NCI-H2107 treated with DMSO at 0.1 percent for 48 hours (cell line): ENCODE results near the gene DXO.
A peak's percentile ranks its signal among the peaks of the same experiment; 100 is the strongest.
"Not testable (repeated sequence)": the region's sequence is repeated elsewhere in the genome, so short reads cannot be mapped to it uniquely, and the experiment has no call there.

Source experiments
- DNase-seq: peaks from one replicate; lab custom pipeline; 2025; ENCODE audit not compliant: unreplicated experiment; lab: John Stamatoyannopoulos, UW

The DXO gene

DNA sequence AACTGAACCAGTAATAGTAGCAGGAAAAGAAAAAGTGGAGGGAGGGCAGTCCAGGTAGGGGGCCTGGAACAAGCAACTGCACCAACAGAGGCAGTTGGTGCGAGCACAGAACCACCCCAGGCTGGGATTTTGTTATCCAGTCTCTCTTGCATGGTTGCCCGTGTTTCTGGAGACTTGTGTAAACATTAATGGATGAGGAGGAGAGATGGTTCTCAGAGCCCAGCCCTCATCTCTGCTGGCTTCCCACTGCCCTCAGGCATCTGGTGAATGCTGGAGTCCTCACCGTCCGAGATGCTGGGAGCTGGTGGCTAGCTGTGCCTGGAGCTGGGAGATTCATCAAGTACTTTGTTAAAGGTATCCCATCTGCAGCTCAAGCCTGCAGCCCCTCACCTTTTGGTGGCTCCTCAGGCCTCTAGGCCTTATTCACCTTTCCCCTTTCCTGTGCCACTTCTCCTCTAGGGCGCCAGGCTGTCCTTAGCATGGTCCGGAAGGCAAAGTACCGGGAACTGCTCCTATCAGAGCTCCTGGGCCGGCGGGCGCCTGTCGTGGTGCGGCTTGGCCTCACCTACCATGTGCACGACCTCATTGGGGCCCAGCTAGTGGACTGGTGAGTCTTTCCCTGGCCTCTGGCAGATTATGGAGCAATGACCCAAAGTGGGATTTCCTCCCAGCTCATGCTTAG lies 8.4 kb upstream of the DXO start:
- DNase-seq, result not testable (repeated sequence)

- no peak for DNase-seq
Measured at GRCh38 chr6:31979238-31979898, 7.4 kb upstream of the DXO start.

GRCh38 chr6:31978831-31979230 lies 6.9 kb upstream of the DXO start:
- DNase-seq, result no peak

DNA sequence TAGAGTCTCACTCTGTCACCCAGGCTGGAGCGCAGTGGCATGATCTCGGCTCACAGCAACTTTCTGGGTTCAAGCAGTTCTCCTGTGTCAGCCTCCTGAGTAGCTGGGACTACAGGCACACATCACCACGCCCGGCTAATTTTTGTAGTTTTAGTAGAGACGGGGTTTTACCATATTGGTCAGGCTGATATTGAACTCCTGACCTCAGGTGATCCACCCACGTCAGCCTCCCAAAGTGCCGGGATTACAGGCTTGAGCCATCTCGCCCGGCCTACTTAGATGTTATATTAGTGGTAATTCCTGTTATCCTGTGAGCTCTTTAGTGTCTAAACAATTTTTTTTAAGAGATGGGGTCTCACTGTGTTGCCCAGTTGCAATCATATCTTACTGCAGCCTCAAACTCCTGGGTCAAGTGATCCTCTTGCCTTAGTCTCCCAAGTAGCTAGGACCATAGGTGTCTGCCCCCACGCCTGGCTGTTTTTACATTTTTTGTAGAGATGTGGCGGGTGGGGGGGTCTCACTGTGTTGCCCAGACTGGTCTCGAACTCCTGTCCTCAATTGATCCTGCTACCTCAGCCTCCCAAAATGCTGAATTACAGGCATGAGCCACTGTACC lies 6.0 kb upstream of the DXO start:
- DNase-seq, result no peak

DNA sequence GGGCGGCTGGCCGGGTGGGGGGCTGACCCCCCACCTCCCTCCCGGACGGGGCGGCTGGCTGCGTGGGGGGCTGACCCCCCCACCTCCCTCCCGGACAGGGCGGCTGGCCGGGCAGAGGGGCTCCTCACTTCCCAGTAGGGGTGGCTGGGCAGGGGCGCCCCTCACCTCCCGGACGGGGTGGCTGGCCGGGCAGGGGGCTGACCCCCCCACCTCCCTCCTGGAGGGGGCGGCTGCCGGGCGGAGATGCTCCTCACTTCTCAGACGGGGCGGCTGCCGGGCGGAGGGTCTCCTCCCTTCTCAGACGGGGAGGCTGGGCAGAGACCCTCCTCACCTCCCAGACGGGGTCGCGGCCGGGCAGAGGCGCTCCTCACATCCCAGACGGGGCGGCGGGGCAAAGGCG lies 4.1 kb upstream of the DXO start:
- DNase-seq, result not testable (repeated sequence)

- no peak for DNase-seq
Measured at GRCh38 chr6:31972709-31973350, 892 bp upstream of the DXO start.

GRCh38 chr6:31971279-31971992 lies 502 bp downstream of the DXO start:
- no peak for DNase-seq

DNA sequence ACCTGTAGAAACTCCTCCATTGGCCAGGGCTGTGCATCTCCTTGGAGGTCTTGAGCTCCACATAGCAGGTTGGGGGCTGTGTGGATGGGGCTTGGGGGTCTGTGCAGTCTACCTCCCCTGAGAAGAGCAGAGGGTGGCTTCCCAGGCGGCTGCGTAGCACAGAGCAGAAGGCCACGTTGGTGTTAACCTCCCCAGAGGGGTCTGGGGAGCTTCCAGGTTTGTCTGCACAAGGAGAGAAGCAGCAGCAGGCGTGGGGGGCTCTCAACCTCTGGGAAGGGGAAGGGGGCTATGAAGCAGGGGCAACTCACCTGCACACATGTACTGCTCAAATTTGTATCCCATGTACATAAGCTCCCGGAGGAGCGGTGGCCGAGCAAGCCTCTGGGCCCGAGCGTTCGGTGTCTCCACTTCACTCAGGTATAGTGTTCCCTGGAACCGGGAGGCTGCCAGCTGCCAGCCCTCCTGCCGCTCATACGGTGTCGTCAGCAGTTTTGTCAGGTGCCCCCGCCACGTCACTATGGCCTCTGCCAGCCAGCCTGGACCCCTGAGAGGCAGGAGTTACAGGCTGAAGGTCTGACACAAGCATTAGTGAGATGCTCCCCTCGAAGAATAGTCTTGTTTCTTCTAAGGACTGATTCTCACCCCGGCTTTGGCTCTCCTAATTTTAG lies 1.2 kb downstream of the DXO start:
- peak; percentile 20 for DNase-seq

GRCh38 chr6:31969712-31970603 lies 2.0 kb downstream of the DXO start:
- no peak for DNase-seq

- no peak for DNase-seq
Measured at GRCh38 chr6:31968791-31969711, 2.9 kb downstream of the DXO start.

DNA sequence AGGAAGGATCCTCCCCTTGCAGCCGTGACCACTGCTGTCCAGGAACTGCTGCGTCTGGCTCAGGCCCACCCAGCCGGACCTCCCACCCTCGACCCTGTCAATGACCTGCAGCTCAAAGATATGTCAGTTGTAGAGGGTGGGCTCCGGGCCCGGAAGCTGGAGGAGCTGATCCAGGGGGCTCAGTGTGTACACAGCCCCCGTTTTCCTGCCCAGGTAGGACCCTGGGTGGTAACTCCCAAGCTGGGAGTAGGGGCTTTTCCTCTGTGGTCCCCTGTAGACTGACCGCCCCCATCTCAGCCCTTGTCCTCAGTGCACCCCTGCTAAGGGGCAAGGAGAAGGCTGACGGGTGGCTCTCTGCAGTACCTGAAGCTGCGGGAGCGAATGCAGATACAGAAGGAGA lies 3.6 kb downstream of the DXO start:
- no peak for DNase-seq

DNA sequence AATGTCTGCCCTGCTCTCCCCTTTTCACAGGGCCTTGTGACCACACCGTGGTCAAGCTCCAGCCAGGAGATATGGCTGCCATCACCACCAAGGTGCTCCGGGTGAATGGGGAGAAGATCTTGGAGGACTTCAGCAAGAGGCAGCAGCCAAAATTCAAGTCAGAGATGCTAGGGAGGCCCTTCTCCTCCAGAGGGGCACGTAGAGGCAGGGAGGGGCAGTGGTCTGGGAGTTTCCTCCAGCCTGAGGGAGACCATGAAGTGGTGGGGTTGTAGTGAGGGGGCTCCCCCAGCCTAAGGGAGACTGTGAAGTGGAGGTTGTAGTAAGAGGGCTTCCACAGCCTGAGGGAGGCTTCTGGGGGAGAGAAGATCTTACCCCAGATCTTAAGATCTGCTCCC lies 4.0 kb downstream of the DXO start:
- DNase-seq, result no peak

- DNase-seq, result no peak
Measured at GRCh38 chr6:31966997-31967925, 4.7 kb downstream of the DXO start.

DNA sequence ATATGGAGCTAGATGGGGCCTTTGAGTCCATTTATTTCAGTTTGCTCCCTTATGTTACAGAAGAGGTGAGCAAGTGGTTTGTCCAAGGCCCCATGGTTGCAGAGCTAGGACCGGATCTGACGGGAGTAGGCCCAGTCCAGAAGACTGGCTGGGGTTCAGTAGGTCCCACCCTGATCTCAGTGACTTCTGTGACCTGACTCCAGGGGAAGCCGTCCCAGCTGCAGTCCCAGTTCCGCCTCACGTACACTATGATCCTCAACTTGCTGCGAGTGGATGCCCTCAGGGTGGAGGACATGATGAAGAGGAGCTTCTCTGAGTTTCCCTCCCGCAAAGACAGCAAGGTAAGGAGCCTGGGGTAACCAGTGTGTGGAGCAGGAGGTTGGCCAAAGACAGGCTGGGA lies 5.4 kb downstream of the DXO start:
- DNase-seq, result no peak

DNA sequence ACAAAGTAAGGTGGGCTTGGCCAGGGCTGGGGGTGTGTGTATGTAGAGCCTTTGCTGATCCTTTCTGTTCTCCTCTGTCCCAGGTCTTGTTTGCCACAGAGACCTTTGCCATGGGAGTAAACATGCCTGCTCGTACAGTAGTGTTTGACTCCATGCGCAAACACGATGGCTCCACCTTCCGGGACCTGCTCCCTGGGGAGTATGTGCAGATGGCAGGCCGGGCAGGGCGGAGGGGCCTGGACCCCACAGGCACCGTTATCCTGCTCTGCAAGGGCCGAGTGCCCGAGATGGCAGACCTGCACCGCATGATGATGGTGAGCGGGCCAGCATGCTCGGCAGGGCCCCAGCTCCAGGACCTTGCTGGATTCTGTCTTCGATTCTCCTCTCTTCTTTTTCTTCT lies 6.2 kb downstream of the DXO start:
- DNase-seq, result no peak

GRCh38 chr6:31963921-31964320 lies 8.0 kb downstream of the DXO start:
- no peak for DNase-seq

DNA sequence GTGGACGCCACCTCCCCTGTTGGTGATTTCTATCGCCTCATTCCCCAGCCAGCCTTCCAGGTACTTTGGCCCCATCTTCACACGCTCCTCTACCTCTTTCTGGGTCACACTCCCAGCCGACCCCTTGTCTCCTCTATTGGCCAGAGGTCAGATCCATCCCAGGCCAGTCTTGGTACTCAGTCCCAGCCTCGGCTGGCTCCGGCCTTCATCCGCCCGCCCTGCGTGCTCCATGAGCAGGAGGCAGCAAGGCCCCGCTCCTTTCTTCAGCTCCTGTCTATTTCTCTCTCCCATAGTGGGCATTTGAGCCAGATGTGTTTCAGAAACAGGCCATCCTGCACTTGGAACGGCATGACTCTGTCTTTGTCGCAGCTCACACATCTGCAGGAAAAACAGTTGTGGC lies 10.3 kb downstream of the DXO start:
- no peak for DNase-seq
